ENCODE data around the gene BEND3. TPM values are rescaled to one million over a fixed set of nuclear protein-coding genes. Genes with fewer than 3 reads are reported as not detected.
A peak's percentile ranks its signal among the peaks of the same experiment; 100 is the strongest.
"Not testable (repeated sequence)": the region's sequence is repeated elsewhere in the genome, so short reads cannot be mapped to it uniquely, and the experiment has no call there.

The BEND3 gene
- total and polyA plus RNA-seq, 12 donors = 0.37 to 2.3 (median 1.3) TPM

DNA sequence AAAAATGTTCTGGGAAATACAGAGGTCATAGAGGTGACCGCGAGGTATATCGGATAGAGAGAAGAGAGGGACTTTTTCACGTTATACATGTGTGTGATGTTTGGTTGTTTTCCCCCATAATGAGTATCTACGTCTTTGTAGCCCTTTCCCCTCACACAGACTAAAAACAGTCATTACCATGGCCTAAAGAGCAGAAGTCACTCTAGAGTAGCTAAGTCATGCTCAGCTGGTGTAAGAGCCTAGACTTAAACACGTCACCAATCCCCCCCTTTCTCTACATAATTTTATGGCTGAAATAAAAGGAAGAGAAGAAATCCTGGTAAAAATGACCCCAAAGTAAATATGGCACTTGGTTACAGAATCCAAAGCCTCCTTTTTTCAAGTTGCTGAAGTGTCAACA is 6.0 kb upstream of the BEND3 start:
- TF ChIP-seq CTCF (IDR thresholded peaks at IDR 0.05) = no peak
- DNase-seq = no peak
- Histone ChIP-seq H3K4me3 (no peak overlapping the region), H3K27ac (no peak overlapping the region), H3K36me3 (no peaks in the 10 kb centered on the region), H3K27me3 (peaks cover 0 to 16% (median 0%) of the 10 kb centered on the region in 7 donors), H3K4me1 (peaks cover 0 to 9% (median 5%) of the 10 kb centered on the region in 9 donors), H3K9me3 (no peaks in the 10 kb centered on the region)
- ATAC-seq = no peak
- WGBS, 2 donors = 93 to 94% methylated on average over 6 of the region's 6 CpGs
- intact Hi-C loops (cut with DNase I) = no loop called here

DNA sequence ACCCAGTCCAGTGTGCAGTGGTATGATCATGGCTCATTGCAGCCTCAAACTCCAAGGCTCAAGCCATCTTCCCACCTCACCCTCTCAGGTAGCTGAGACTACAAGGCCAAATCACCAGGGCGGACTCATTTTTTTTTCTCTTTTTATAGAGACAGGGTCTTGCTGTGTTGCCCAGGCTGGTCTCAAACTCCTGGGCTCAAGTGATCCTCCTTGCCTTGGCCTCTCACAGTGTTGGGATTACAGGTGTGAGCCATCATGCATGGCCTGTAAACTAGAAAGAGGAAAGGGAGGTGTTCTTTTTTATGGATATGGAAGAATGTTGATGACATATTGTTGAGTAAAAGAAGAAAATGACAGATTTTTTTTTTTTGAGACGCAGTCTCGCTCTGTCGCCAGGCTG is 5.1 kb upstream of the BEND3 start:
- H3K9me3 ChIP-seq = no peaks in the 10 kb centered on the region
- no peak overlapping the region for H3K4me3 ChIP-seq
- no peak for DNase-seq
- intact Hi-C loops (cut with DNase I) = no loop called here
- 84 to 93% methylated on average over 4 of the region's 4 CpGs for WGBS, 2 donors
- ATAC-seq = no peak
- peaks cover 0 to 25% (median 0%) of the 10 kb centered on the region in 7 donors for H3K27me3 ChIP-seq
- no peak for TF ChIP-seq CTCF (IDR thresholded peaks at IDR 0.05)
- peaks cover 0 to 15% (median 10%) of the 10 kb centered on the region in 9 donors for H3K4me1 ChIP-seq
- H3K27ac ChIP-seq = no peak overlapping the region
- no peaks in the 10 kb centered on the region for H3K36me3 ChIP-seq

DNA sequence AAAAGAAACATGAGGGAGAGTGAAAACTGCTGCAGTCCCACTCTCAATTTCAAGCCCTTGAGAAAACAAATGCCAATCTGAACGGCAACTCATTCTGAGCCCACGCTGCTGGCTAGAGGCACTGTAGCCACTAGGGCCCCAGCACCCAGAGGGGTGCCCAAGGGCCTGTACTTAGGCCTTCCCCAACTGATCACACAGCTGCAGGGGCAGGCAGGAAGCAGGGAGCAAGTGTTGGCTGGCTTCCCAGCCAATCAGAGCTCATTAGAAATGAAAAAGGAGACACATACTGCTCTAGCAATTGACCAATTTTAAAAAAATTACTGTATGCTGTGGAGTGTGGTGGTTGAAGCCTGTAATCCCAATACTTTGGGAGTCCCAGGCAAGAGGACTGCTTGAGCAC is 3.7 kb upstream of the BEND3 start:
- Histone ChIP-seq H3K36me3 (no peaks in the 10 kb centered on the region), H3K4me1 (peaks cover 0 to 16% (median 11%) of the 10 kb centered on the region in 9 donors), H3K9me3 (no peaks in the 10 kb centered on the region), H3K27ac (no peak overlapping the region), H3K4me3 (no peak overlapping the region), H3K27me3 (peaks cover 0 to 25% (median 0%) of the 10 kb centered on the region in 7 donors)
- WGBS, 2 donors = 80 to 89% methylated on average over 2 of the region's 2 CpGs
- intact Hi-C loops (cut with DNase I) = loop anchor here in 2 of 10 donors (10.0 kb wide), 1 partner anchor 94 kb away; the partner anchor contains the start of gene MTRES1 (in 2 of the 2)
- no peak for ATAC-seq
- no peak for DNase-seq
- no peak for TF ChIP-seq CTCF (IDR thresholded peaks at IDR 0.05)

- Histone ChIP-seq H3K4me1 (peaks cover 2 to 20% (median 15%) of the 10 kb centered on the region in 9 donors), H3K27me3 (peaks cover 0 to 25% (median 0%) of the 10 kb centered on the region in 7 donors)
- 92 to 94% methylated on average over 9 of the region's 9 CpGs for WGBS, 2 donors
- ATAC-seq, H3K9me3 ChIP-seq, H3K36me3 ChIP-seq, DNase-seq, H3K4me3 ChIP-seq, H3K27ac ChIP-seq: not testable (repeated sequence)
- intact Hi-C loops (cut with DNase I) = loop anchor here in 2 of 10 donors (10.0 kb wide), 1 partner anchor 94 kb away; the partner anchor contains the start of gene MTRES1 (in 2 of the 2)
Observed at GRCh38 chr6:107118540-107118939, 3.2 kb upstream of the BEND3 start.

- Histone ChIP-seq H3K9me3 (no peaks in the 10 kb centered on the region), H3K4me3 (peak overlapping the region in 3 of 10 donors; percentile 70 to 88 (median 74)), H3K36me3 (no peaks in the 10 kb centered on the region), H3K4me1 (peaks cover 2 to 24% (median 18%) of the 10 kb centered on the region in 9 donors), H3K27me3 (peaks cover 0 to 25% (median 0%) of the 10 kb centered on the region in 7 donors), H3K27ac (no peak overlapping the region)
- intact Hi-C loops (cut with DNase I) = loop anchor here in 2 of 10 donors (10.0 kb wide), 1 partner anchor 92 kb away; the partner anchor contains the start of gene MTRES1 (in 2 of the 2)
- no peak for DNase-seq
- no peak for ATAC-seq
- TF ChIP-seq CTCF (IDR thresholded peaks at IDR 0.05) = no peak
- WGBS, 2 donors = 34 to 39% methylated on average over 7 of the region's 7 CpGs
Observed at GRCh38 chr6:107116931-107117330, 1.6 kb upstream of the BEND3 start.

Measured in heart right ventricle (tissue), 16 donors.